OCI-LY1 (cell line): ENCODE results near the gene AMIGO3.

ENCODE experiments used
- H2AFZ ChIP-seq: fragments of 200-600 bp; sonication (generic), shearing (Covaris generic); 2 replicates; pipeline ENCODE4 v1.6.0; 2014; ENCODE audit warnings: antibody characterized with exemption, mild to moderate bottlenecking, low read length
- H3F3A ChIP-seq: fragments of 200-600 bp; sonication (generic), shearing (Covaris generic); 2 replicates; pipeline ENCODE4 v1.6.0; 2014; ENCODE audit warnings: mild to moderate bottlenecking, antibody characterized with exemption, low read length, moderate library complexity; ENCODE audit not compliant: insufficient read depth
- H3K27ac ChIP-seq: fragments of 200-600 bp; sonication (generic); 2 replicates; pipeline ENCODE4 v1.5.1; 2014; ENCODE audit warnings: low read length, mixed run types, mild to moderate bottlenecking, low read depth; ENCODE audit not compliant: poor library complexity, severe bottlenecking
- H3K27me3 ChIP-seq: fragments of 200-600 bp; sonication (generic); 2 replicates; pipeline ENCODE4 v1.6.0; 2014; ENCODE audit warnings: antibody characterized with exemption, mild to moderate bottlenecking, low read length, moderate library complexity; ENCODE audit not compliant: insufficient read depth
- H3K36me3 ChIP-seq: fragments of 200-600 bp; sonication (generic); 2 replicates; pipeline ENCODE4 v1.6.1; 2014; ENCODE audit warnings: mild to moderate bottlenecking, antibody characterized with exemption, low read length, moderate library complexity, mixed read lengths; ENCODE audit not compliant: insufficient read depth
- H3K4me1 ChIP-seq: fragments of 200-600 bp; sonication (generic); 2 replicates; pipeline ENCODE4 v1.5.1; 2014; ENCODE audit warnings: mild to moderate bottlenecking, low read length, moderate library complexity; ENCODE audit not compliant: insufficient read depth, severe bottlenecking
- H3K4me2 ChIP-seq: fragments of 200-600 bp; sonication (generic), shearing (Covaris generic); 2 replicates; pipeline ENCODE4 v1.6.1; 2014; ENCODE audit warnings: low read length
- H3K4me3 ChIP-seq: fragments of 200-600 bp; sonication (generic); 2 replicates; pipeline ENCODE4 v1.5.1; 2014; ENCODE audit warnings: low read length, low read depth, mild to moderate bottlenecking, mixed read lengths; ENCODE audit not compliant: poor library complexity, severe bottlenecking
- H3K79me2 ChIP-seq: fragments of 200-600 bp; shearing (Covaris generic); 2 replicates; pipeline ENCODE4 v1.6.1; 2016; ENCODE audit warnings: mixed run types, low read length, mixed read lengths; ENCODE audit not compliant: insufficient read depth
- H3K9ac ChIP-seq: fragments of 200-600 bp; sonication (generic), shearing (Covaris generic); 2 replicates; pipeline ENCODE4 v1.6.1; 2014; ENCODE audit warnings: mild to moderate bottlenecking, low read length, mixed read lengths
- H3K9me2 ChIP-seq: fragments of 200-600 bp; sonication (generic), shearing (Covaris generic); 2 replicates; pipeline ENCODE4 v1.6.1; 2014; ENCODE audit warnings: low read depth, mild to moderate bottlenecking, low read length, mixed read lengths
- H3K9me3 ChIP-seq: fragments of 200-600 bp; shearing (Covaris generic); 2 replicates; pipeline ENCODE4 v1.6.1; 2014; ENCODE audit warnings: low read length, mixed read lengths
- H4K20me1 ChIP-seq: fragments of 200-600 bp; sonication (generic), shearing (Covaris generic); 2 replicates; pipeline ENCODE4 v1.6.0; 2016; ENCODE audit warnings: mild to moderate bottlenecking, low read length; ENCODE audit not compliant: insufficient read depth
- EZH2 ChIP-seq: fragments of 200-600 bp; sonication (generic), shearing (Covaris generic); IDR thresholded peaks from 2 replicates; pipeline ENCODE4 v1.8.0; 2017; ENCODE audit warnings: borderline replicate concordance, mixed run types, mild to moderate bottlenecking, antibody characterized with exemption, low read length, moderate library complexity, mixed read lengths
- TF ChIP-seq, protein P1 (sequence below): fragments of 200-600 bp; sonication (generic), shearing (Covaris generic); IDR thresholded peaks from 2 replicates; pipeline ENCODE4 v1.5.1; 2017; ENCODE audit warnings: mild to moderate bottlenecking, antibody characterized with exemption, low read length, moderate library complexity, mixed read lengths

Gene AMIGO3

DNA sequence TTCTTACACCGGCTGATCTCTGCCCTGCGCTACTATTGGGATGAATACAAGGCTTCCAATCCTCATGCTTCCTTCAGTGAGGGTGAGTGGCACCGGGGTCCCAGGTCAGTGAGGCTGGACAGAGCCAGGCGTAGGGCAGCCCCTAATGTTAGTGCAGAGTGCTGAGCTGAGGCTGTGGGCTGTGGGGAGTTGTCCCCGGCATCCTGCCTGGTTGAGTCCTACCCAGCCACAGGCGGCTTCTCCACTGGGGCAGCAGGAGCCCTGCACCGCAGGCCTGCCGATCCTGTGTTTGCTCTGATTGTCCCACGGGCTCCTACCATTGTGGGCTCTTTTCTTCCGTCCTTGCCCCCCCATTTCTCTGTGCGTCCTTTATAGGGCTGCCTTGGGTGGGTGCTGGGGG is 16.8 kb downstream of the AMIGO3 start:
- Histone ChIP-seq H3K36me3 (peaks cover 21% of the 10 kb centered on the region; the same call in 1 of the 2 replicates), H3K4me3 (no peak overlapping the region), H3K79me2 (no peaks in the 10 kb centered on the region), H4K20me1 (no peaks in the 10 kb centered on the region), H3K9me2 (no peaks in the 10 kb centered on the region), H3K4me1 (no peaks in the 10 kb centered on the region), H3F3A (no peaks in the 10 kb centered on the region), H3K27ac (no peak overlapping the region), H2AFZ (no peak overlapping the region), H3K27me3 (no peaks in the 10 kb centered on the region), H3K9ac (no peak overlapping the region), H3K4me2 (no peak overlapping the region), H3K9me3 (no peaks in the 10 kb centered on the region)
- TF ChIP-seq, protein P1, sequence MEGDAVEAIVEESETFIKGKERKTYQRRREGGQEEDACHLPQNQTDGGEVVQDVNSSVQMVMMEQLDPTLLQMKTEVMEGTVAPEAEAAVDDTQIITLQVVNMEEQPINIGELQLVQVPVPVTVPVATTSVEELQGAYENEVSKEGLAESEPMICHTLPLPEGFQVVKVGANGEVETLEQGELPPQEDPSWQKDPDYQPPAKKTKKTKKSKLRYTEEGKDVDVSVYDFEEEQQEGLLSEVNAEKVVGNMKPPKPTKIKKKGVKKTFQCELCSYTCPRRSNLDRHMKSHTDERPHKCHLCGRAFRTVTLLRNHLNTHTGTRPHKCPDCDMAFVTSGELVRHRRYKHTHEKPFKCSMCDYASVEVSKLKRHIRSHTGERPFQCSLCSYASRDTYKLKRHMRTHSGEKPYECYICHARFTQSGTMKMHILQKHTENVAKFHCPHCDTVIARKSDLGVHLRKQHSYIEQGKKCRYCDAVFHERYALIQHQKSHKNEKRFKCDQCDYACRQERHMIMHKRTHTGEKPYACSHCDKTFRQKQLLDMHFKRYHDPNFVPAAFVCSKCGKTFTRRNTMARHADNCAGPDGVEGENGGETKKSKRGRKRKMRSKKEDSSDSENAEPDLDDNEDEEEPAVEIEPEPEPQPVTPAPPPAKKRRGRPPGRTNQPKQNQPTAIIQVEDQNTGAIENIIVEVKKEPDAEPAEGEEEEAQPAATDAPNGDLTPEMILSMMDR, result no peak
- no peak for TF ChIP-seq EZH2

DNA sequence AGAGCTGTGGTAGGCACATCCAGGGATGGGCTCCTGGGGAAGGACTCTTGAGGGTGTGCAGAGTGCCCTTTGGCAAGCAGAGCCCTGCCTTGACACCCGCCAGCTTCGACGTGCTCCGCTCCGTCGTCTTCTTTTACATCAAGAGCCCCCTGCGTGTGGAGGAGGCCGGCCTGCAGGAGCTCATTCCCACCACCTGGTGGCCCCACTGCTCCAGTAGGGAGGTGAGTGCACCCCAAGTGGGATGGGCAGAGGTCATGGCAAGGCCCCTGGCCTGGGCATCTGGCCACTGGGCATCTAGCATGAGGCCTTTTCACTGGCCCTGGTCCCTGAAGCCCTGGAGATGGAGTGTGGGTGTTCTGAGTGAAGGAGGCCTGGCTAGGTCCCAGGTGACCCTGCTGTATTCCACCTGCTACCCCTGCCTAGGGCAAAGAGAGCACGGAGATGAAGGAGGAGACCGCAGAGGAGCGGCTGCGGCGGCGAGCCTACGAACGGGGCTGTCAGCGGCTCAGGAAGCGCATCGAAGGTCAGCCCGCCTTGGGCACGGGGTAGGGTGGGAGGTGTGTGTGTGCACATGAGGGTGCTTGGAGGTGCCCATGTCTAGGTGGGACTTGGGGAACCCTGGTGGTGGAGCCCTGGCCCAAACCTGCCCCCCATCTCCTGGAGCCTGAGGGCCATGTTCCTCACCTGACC is 18.0 kb downstream of the AMIGO3 start:
- Histone ChIP-seq H4K20me1 (no peaks in the 10 kb centered on the region), H2AFZ (no peak overlapping the region), H3K36me3 (peaks cover 19% of the 10 kb centered on the region; the same call in 1 of the 2 replicates), H3K27me3 (no peaks in the 10 kb centered on the region), H3K9ac (no peak overlapping the region), H3K79me2 (no peaks in the 10 kb centered on the region), H3K4me1 (no peaks in the 10 kb centered on the region), H3F3A (no peaks in the 10 kb centered on the region), H3K27ac (no peak overlapping the region), H3K9me2 (no peaks in the 10 kb centered on the region), H3K9me3 (no peaks in the 10 kb centered on the region), H3K4me2 (no peak overlapping the region), H3K4me3 (no peak overlapping the region)
- TF ChIP-seq, protein P1, result peak; percentile 46; the same call in 1 of the 2 replicates
- no peak for TF ChIP-seq EZH2

DNA sequence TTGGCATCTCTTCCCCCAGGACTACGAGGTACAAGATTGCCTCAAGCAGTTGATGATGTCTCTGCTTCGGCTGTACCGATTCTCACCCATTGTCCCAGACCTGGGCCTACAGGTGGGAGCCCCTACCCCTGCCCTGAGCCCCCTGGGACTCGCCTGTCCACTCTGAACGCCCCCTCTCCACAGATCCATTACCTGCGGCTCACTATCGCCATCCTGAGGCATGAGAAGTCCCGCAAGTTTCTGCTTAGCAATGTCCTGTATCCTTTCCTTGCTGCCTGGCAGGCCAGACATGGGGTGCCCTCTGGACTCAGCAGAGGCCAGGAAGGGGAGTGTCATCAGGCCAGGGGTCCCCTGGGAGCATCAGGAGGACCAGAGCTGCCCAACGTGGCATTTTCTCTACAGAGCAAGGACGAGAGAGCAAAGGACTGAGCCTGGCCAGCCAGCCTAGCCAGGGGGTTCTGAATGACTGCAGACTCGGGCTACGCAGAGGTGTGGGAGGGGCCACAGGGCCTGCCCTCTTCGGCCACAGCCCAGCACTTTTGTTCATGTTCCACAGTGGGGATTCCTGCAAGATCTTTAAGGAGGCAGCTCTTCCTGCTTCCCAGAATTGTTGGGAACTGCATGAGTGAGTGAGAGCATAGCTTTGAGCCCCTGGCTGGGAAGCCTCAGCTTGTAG is 18.9 kb downstream of the AMIGO3 start:
- H3K9ac ChIP-seq, result no peak overlapping the region
- peaks cover 11% of the 10 kb centered on the region; the same call in 1 of the 2 replicates for H3K36me3 ChIP-seq

More for the DNA sequence above, 18.9 kb downstream of the AMIGO3 start:
- Histone ChIP-seq H3K27ac (no peak overlapping the region), H3K4me3 (no peak overlapping the region), H2AFZ (no peak overlapping the region), H3K4me2 (no peak overlapping the region), H3K79me2 (no peaks in the 10 kb centered on the region), H3K9me3 (no peaks in the 10 kb centered on the region), H4K20me1 (no peaks in the 10 kb centered on the region), H3F3A (no peaks in the 10 kb centered on the region), H3K4me1 (no peaks in the 10 kb centered on the region), H3K9me2 (no peaks in the 10 kb centered on the region), H3K27me3 (no peaks in the 10 kb centered on the region)
- TF ChIP-seq, protein P1, result 0 out of 2 replicates have a peak, but pooled peaks have one; percentile 27
- TF ChIP-seq EZH2, result no peak
